GM23338 (cell line): ENCODE measurements around the gene AIFM2.

ENCODE experiments used
- CREB1 ChIP-seq: fragments of 250-450 bp; sonication (Bioruptor Pico); IDR thresholded peaks from 2 replicates; pipeline ENCODE4 v1.5.0; 2020; ENCODE audit warnings: low read depth, mild to moderate bottlenecking, moderate library complexity
- CTCF ChIP-seq, 2 experiments: fragments of 200-600 bp in 1 of 2; sonication (generic) in 1 of 2; conservative IDR thresholded peaks; 2 replicates each; pipeline versions ENCODE4 v1.5.1 to v1.6.1; 2016 to 2017; ENCODE audit warnings: antibody characterized with exemption in 2 of 2, low read depth in 2 of 2, mild to moderate bottlenecking in 2 of 2, moderate library complexity in 1 of 2
- EZH2 ChIP-seq: fragments of 200-600 bp; sonication (generic); IDR thresholded peaks from one replicate; pipeline ENCODE4 v1.8.0; 2017; ENCODE audit warnings: antibody characterized with exemption, mild to moderate bottlenecking, low read depth; ENCODE audit not compliant: unreplicated experiment
- EZH2phosphoT487 ChIP-seq: fragments of 200-600 bp; sonication (generic); IDR thresholded peaks from one replicate; pipeline ENCODE4 v1.8.1; 2018; ENCODE audit warnings: antibody characterized with exemption; ENCODE audit not compliant: unreplicated experiment
- JUNB ChIP-seq: IDR thresholded peaks from one replicate; pipeline ENCODE4 v1.6.1; 2016; ENCODE audit warnings: antibody characterized with exemption; ENCODE audit not compliant: unreplicated experiment
- NANOG ChIP-seq: IDR thresholded peaks from 2 replicates; pipeline ENCODE4 v1.6.1; 2016; ENCODE audit warnings: antibody characterized with exemption, borderline replicate concordance
- POLR2AphosphoS5 ChIP-seq: IDR thresholded peaks from 2 replicates; pipeline ENCODE4 v1.6.1; 2016; ENCODE audit warnings: antibody characterized with exemption, low read depth
- REST ChIP-seq: IDR thresholded peaks from one replicate; pipeline ENCODE4 v1.6.1; 2018; ENCODE audit warnings: antibody characterized with exemption; ENCODE audit not compliant: unreplicated experiment
- ZNF331 ChIP-seq: fragments of 250-450 bp; sonication (Bioruptor Pico); IDR thresholded peaks from 2 replicates; pipeline ENCODE4 v1.5.0; 2020; ENCODE audit warnings: low read depth, mild to moderate bottlenecking, moderate library complexity
- TF ChIP-seq, protein P1 (sequence below): IDR thresholded peaks from 2 replicates; pipeline ENCODE4 v1.6.1; 2016; ENCODE audit warnings: antibody characterized with exemption

DNA sequence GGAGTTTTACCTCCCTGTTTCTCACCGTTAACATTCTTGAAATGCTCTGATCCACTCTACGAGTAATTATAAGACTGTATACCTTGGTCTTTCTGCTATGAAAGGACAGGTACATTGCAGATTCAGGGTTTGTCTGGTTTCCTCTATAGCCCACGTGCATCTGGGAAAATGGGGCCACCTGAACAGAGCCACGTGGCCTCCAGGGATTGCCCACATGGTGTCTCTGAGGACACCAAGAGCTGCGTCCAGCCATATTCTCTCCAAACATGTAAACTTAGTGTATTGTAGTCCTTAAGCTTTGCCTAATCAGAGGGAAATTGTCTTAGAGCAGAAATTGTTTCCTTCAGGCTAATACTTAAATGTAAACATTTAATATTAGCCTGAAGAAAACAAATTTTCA is 63.3 kb downstream of the AIFM2 start:
- TF ChIP-seq CTCF (conservative IDR thresholded peaks at IDR 0.05; ENCODE audit: low read depth in 2 of 2) (no peak), POLR2AphosphoS5 (no peak), EZH2phosphoT487 (no peak), EZH2 (no peak), ZNF331 (CRISPR knock-in tag) (no peak), CREB1 (no peak), REST (no peak), JUNB (no peak), NANOG (no peak)
- TF ChIP-seq, protein P1, sequence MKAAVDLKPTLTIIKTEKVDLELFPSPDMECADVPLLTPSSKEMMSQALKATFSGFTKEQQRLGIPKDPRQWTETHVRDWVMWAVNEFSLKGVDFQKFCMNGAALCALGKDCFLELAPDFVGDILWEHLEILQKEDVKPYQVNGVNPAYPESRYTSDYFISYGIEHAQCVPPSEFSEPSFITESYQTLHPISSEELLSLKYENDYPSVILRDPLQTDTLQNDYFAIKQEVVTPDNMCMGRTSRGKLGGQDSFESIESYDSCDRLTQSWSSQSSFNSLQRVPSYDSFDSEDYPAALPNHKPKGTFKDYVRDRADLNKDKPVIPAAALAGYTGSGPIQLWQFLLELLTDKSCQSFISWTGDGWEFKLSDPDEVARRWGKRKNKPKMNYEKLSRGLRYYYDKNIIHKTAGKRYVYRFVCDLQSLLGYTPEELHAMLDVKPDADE: no peak
